ENCODE measurements around the gene ZNRF1. TPM values are rescaled to one million over a fixed set of nuclear protein-coding genes. Genes with fewer than 3 reads are reported as not detected.
"Not testable (repeated sequence)": the region's sequence is repeated elsewhere in the genome, so short reads cannot be mapped to it uniquely, and the experiment has no call there.

The ZNRF1 gene
- total RNA-seq, 6 experiments from 2014 or later = 10.2 to 18.8 (median 11.1) TPM

- intact Hi-C loops (cut with DNase I) = no loop called here
- Histone ChIP-seq H3K36me3 (no peaks in the 10 kb centered on the region), H3K4me3 (peak overlapping the region; percentile 92 to 99 (median 99)), H3K27ac (peak overlapping the region in 2 of 3 donors; percentile 91 to 93), H3K4me1 (peaks cover 0 to 22% (median under 1%) of the 10 kb centered on the region in 4 donors), H3K27me3 (no peaks in the 10 kb centered on the region), H3K9me3 (no peaks in the 10 kb centered on the region)
- DNase-seq (no peak), ATAC-seq (no peak)
- 24% methylated on average over 8 of the region's 13 CpGs for WGBS (ENCODE audit: insufficient coverage, low coverage, low lambda C conversion rate, missing lambda C conversion rate)
- TF ChIP-seq POLR2A (IDR thresholded peaks at IDR 0.05) (no peak), CTCF (IDR thresholded peaks at IDR 0.05) (no peak)
Measured at GRCh38 chr16:74984194-74984528, 14.7 kb upstream of the ZNRF1 start.

GRCh38 chr16:74984529-74985296 is 14.1 kb upstream of the ZNRF1 start, which contains the start of gene WDR59:
Gene WDR59, minus strand, starts transcription at chr16:74985123. Its CDS starts 106 bp downstream, at chr16:74985017.
- peak; percentile 80 for TF ChIP-seq POLR2A (IDR thresholded peaks at IDR 0.05)
- TF ChIP-seq CTCF (IDR thresholded peaks at IDR 0.05) = no peak
- Histone ChIP-seq H3K36me3 (no peaks in the 10 kb centered on the region), H3K4me3 (peak within 1 kb of the TSS; percentile 92 to 99 (median 99)), H3K27ac (peak within 1 kb of the TSS; percentile 73 to 93 (median 91)), H3K9me3 (no peaks in the 10 kb centered on the region), H3K27me3 (no peaks in the 10 kb centered on the region), H3K4me1 (peaks cover 0 to 28% (median 3%) of the 10 kb centered on the region in 4 donors)
- DNase-seq (peak; percentile 99 to 100 (median 99)), ATAC-seq (peak; percentile 98 to 100 (median 98))
- WGBS (ENCODE audit: insufficient coverage, low coverage, low lambda C conversion rate, missing lambda C conversion rate) = 0% methylated on average over 5 of the region's 68 CpGs
- intact Hi-C loops (cut with DNase I) = no loop called here

GRCh38 chr16:74987027-74987681 is 11.7 kb upstream of the ZNRF1 start:
- H3K4me1 ChIP-seq = peaks cover 0 to 46% (median 10%) of the 10 kb centered on the region in 4 donors

GRCh38 chr16:74989864-74990263 is 9.0 kb upstream of the ZNRF1 start:
- intact Hi-C loops (cut with DNase I) = loop anchor here in 1 of 2 donors (10.0 kb wide), 1 partner anchor 125 kb away; the partner anchor contains the start of gene LDHD
- WGBS (ENCODE audit: insufficient coverage, low coverage, low lambda C conversion rate, missing lambda C conversion rate) = 90% methylated on average over 3 of the region's 3 CpGs
- not testable (repeated sequence) for H3K36me3 ChIP-seq, ATAC-seq, H3K27me3 ChIP-seq, H3K4me3 ChIP-seq, DNase-seq, H3K9me3 ChIP-seq
- peaks cover 0 to 45% (median 19%) of the 10 kb centered on the region in 4 donors for H3K4me1 ChIP-seq
- H3K27ac ChIP-seq = peak overlapping the region in 2 of 3 donors; percentile 93 to 95

More at GRCh38 chr16:74987027-74987681, 11.7 kb upstream of the ZNRF1 start:
- Histone ChIP-seq H3K9me3 (no peaks in the 10 kb centered on the region), H3K4me3 (no peak overlapping the region), H3K27me3 (no peaks in the 10 kb centered on the region), H3K27ac (no peak overlapping the region), H3K36me3 (no peaks in the 10 kb centered on the region)
- intact Hi-C loops (cut with DNase I) = no loop called here
- TF ChIP-seq CTCF (IDR thresholded peaks at IDR 0.05) = no peak
- TF ChIP-seq POLR2A (IDR thresholded peaks at IDR 0.05) = no peak
- WGBS (ENCODE audit: insufficient coverage, low coverage, low lambda C conversion rate, missing lambda C conversion rate) = 63% methylated on average over 5 of the region's 8 CpGs
- DNase-seq (no peak), ATAC-seq (no peak)

- Histone ChIP-seq H3K27ac (peak overlapping the region; percentile 81 to 95 (median 93)), H3K36me3 (no peaks in the 10 kb centered on the region), H3K9me3 (no peaks in the 10 kb centered on the region), H3K27me3 (no peaks in the 10 kb centered on the region), H3K4me3 (no peak overlapping the region), H3K4me1 (peaks cover 0 to 45% (median 19%) of the 10 kb centered on the region in 4 donors)
- TF ChIP-seq POLR2A (IDR thresholded peaks at IDR 0.05) (no peak), CTCF (IDR thresholded peaks at IDR 0.05) (no peak)
- no peak for ATAC-seq
- WGBS (ENCODE audit: insufficient coverage, low coverage, low lambda C conversion rate, missing lambda C conversion rate) = 93% methylated on average over 9 of the region's 10 CpGs
- no peak for DNase-seq
- intact Hi-C loops (cut with DNase I) = loop anchor here in 1 of 2 donors (10.0 kb wide), 1 partner anchor 124 kb away; the partner anchor contains the start of gene LDHD
Measured at GRCh38 chr16:74990832-74991231, 8.0 kb upstream of the ZNRF1 start.

All from right lobe of liver (tissue), 6 donors.